ENCODE data around the gene AKAP3.

AKAP3 gene

GRCh38 chr12:4648501-4649357 is at the start of gene AKAP3, which contains the start of gene NDUFA9:
Gene AKAP3 (minus strand): TSS chr12:4649051. CDS start chr12:4638196, 10,855 bp downstream.
Gene NDUFA9 (plus strand): TSS chr12:4649114. CDS start chr12:4649127, 13 bp downstream.
- no peak for TF ChIP-seq CTCF (IDR thresholded peaks at IDR 0.05; ENCODE audit: control insufficient read depth, extremely low read depth, insufficient read depth)
- peak; percentile 61 for DNase-seq (ENCODE audit: low read depth)

DNA sequence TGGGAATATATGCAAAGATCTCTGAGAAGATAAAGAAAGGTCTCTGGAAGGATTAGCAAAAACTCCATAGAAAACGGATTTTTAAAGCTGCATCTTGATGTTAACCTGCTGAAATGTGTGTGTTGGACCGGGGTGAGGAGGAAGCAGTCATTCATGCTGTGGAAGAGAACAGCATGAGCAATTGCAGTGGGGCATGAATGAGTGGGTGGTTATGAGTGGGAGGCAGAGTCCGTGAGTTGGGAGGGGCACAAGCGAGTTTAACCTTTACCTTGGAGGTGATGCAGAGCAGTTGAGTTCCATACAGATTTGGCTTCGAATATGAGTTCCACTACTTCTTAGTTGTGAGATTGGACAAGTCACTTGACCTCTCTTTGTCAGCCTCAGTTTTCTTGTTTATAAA is 41.9 kb upstream of the AKAP3 start:
- DNase-seq (ENCODE audit: low read depth), result no peak
- H3K4me3 ChIP-seq (ENCODE audit: low read depth, low read length), result no peak overlapping the region
- TF ChIP-seq CTCF (IDR thresholded peaks at IDR 0.05; ENCODE audit: control insufficient read depth, extremely low read depth, insufficient read depth), result no peak

More at GRCh38 chr12:4648501-4649357, at the start of gene AKAP3, which contains the start of gene NDUFA9:
- H3K4me3 ChIP-seq (ENCODE audit: low read depth, low read length), result peak within 1 kb of the TSS; percentile 93

DNA sequence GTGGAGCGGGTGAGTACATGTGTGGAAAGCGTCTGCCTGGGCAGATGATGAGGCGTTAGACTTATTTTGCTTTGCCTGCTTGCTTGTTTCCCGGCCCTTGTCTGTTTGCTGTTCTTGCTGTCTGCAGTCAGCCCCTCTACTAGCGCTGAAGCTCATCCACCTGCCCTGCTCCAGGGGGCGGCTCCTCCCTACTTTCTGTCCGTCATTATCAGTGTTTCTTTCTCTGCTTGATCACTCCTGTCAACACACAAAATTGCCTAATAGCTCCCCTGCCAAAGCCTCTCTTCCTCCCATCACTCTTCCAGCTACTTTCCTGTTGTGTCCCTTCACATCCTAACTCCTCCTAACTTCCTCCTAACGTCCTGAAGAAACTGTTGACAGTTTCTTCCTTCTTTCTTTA is 36.5 kb upstream of the AKAP3 start:
- no peak overlapping the region for H3K4me3 ChIP-seq (ENCODE audit: low read depth, low read length)
- no peak for TF ChIP-seq CTCF (IDR thresholded peaks at IDR 0.05; ENCODE audit: control insufficient read depth, extremely low read depth, insufficient read depth)
- DNase-seq (ENCODE audit: low read depth), result no peak

GRCh38 chr12:4681732-4682131 is 32.9 kb upstream of the AKAP3 start:
- no peak for DNase-seq (ENCODE audit: low read depth)
- no peak overlapping the region for H3K4me3 ChIP-seq (ENCODE audit: low read depth, low read length)
- no peak for TF ChIP-seq CTCF (IDR thresholded peaks at IDR 0.05; ENCODE audit: control insufficient read depth, extremely low read depth, insufficient read depth)

GRCh38 chr12:4679711-4680110 is 30.9 kb upstream of the AKAP3 start:
- H3K4me3 ChIP-seq (ENCODE audit: low read depth, low read length), result no peak overlapping the region
- DNase-seq (ENCODE audit: low read depth), result no peak
- TF ChIP-seq CTCF (IDR thresholded peaks at IDR 0.05; ENCODE audit: control insufficient read depth, extremely low read depth, insufficient read depth), result no peak

DNA sequence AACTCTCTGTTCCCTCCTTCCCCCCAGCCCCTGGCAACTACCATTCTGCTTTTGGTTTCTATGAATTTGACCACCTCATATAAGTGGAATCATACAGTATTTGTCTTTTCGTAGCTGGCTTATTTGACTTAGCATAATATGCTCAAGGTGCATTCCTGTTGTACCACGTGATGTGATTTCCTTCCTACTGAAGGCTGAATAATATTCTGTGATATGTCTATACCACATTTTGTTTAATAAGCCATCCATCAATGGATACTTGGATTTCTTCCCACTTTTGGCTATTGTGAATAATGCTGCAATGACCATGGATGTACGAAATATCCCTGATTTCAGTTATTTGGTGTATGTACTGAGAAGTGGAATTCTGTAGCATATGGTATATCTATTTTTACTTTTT is 16.4 kb upstream of the AKAP3 start:
- H3K4me3 ChIP-seq (ENCODE audit: low read depth, low read length), result no peak overlapping the region
- no peak for DNase-seq (ENCODE audit: low read depth)
- no peak for TF ChIP-seq CTCF (IDR thresholded peaks at IDR 0.05; ENCODE audit: control insufficient read depth, extremely low read depth, insufficient read depth)
